ELR (cell line): ENCODE data around the gene CPB1.

Experiments used
- DNase-seq: peaks from one replicate; pipeline ENCODE4 v3.0.0-alpha.2; 2015; ENCODE audit warnings: low read depth

Gene CPB1

GRCh38 chr3:148829926-148830325 lies 2.3 kb downstream of the CPB1 start:
- no peak for DNase-seq

- DNase-seq: peak; percentile 32
These were observed 5.6 kb downstream of the CPB1 start for GRCh38 chr3:148833223-148833622.

GRCh38 chr3:148839805-148840204 lies 12.2 kb downstream of the CPB1 start:
- no peak for DNase-seq

DNA sequence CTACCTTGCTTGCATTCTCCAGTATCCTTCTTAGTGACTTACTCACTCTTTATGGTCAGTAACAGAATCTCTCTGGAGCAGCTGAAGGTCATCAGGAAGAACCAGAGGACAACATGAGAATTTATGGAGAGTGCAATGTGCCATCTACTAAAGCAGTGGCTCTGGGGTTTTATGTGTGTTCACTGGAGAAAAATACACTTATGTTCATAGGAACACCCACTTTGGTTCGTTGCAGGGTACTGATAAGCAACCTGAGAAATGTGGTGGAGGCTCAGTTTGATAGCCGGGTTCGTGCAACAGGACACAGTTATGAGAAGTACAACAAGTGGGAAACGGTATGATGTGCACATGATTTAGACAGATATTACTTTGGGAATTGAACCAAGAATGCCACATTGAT lies 12.8 kb downstream of the CPB1 start:
- no peak for DNase-seq

GRCh38 chr3:148845756-148846395 lies 18.3 kb downstream of the CPB1 start:
- no peak for DNase-seq

DNA sequence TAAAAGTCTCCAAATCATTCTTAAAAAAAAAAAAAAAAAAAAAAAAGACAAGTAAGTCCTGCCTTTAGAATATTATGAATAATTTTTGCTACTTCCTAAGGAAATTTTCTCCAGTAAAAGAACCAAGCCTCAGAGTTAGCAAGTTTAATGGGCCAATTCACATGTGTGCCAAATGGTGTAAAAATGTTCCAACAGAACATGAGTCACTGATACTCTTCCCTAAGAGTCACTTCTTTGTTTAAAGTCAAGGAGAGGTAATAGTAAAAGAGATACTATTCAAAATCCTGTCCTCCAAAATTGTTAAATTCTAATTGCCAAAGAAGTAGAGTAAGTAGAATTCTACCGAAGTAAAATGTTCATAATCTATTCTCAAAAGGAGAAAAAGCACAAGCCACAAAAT lies 19.7 kb downstream of the CPB1 start:
- DNase-seq: peak; percentile 24

- DNase-seq: no peak
These were observed 20.8 kb downstream of the CPB1 start for GRCh38 chr3:148848410-148848809.

DNA sequence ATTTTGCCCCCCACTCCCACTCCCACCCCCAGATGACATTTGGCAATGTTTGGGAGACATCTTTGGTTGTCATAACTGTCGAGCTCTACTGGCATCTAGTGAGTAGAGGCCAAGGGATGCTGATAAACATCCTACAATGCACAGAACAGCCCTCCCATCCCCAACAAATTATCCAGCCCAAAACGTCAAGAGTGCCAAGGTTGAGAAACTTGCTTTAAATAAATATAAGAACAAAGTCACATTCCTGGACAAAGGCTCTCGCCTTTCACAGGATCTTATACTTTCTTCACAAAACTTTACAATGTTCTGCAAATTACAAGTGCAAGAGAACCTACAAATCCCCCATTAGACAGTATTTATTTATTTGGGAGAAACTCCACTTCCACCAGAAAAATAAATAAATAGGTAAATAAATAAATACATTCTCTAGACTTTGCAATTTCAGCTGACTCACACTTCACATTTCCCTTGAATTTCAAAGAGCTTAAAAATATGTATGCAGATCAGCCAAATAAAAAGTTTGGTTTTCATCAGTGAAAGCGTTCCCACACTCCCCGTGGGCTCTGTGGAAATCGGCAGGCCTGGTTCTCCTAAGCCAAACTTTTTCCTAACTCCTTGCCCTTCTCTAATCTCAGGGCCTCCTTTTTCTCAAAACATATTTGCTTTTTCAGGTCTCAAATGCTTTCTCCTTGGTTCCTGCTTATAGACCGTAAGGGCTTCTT lies 24.8 kb downstream of the CPB1 start:
- no peak for DNase-seq

DNA sequence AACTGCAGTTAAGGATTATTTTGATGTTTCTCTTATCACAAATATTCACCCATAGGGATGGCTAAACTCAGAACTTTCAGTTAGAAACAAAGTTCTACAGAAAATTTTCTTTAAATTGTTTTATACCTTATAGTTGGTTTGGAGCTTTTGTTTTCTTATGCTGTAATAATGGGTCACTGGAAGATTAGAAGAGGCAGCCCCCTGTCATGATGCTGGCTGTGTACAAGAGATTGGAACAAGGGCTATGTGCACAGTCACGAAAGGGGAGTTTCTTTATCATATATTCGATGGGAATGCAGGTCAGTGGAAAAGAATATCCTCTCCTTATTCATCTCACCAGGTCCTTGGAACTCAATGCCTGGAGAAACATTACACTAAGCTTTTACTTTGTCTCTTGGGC lies 25.5 kb downstream of the CPB1 start:
- no peak for DNase-seq

- no peak for DNase-seq
These were observed 26.4 kb downstream of the CPB1 start for GRCh38 chr3:148854061-148854460.

GRCh38 chr3:148856384-148856783 lies 28.8 kb downstream of the CPB1 start:
- DNase-seq: no peak

- DNase-seq: no peak
These were observed 29.7 kb downstream of the CPB1 start for GRCh38 chr3:148857316-148857715.

GRCh38 chr3:148861277-148861869 lies 33.8 kb downstream of the CPB1 start:
- peak; percentile 66 for DNase-seq

DNA sequence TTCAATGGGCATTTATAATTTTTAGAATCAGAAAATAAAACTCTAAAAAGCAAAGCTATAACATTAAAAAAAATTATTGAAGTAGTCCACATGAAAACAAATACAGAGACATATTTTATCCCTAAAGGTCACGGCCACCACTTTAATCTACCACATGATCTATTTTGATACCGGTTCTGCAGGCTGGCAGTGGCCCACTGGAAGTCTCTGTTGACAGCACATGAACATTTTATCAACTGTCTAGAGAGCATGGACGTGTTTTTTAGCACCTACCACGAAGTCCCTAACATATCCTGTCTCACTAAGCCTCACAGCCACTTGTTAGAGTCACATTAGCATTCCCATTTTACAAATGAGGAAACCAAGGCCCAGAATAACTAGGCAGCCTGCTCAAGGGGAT lies 35.7 kb downstream of the CPB1 start:
- no peak for DNase-seq

DNA sequence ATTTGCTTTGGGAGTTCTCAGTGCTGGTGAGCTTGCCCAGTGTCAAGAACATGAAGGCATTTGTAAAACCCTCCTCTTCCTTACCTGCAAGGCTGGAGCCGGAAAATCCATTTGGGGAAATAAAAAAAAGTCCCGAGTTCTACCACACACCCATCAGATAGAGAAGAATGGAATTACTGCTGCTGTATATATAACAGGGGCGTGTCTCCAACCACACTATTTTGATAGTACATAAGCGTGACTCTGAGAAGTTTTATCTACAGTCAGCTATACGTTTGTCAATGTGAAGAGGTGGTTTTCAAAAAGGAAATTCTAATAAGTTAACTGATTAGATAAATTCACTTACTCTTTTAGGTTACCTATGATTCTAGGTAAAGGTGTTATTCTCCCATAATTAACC lies 36.2 kb downstream of the CPB1 start:
- DNase-seq: no peak

DNA sequence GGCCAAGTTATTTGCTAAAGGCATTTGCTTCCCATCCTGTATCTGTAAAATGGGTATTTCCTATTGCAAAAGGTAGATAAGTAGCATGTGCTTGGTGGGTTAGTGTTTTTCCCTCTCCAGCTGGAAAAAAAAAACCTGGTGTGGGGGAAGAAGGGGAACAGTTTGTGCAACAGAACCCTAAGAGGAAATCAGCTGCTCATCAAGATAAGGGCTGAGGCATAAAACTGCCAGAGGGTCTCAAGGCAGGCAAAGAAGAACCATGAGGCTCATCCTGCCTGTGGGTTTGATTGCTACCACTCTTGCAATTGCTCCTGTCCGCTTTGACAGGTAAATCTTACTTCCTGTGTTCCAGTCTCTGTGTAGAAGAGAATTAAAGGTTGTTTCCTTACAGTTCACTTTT lies 37.4 kb downstream of the CPB1 start, which contains the start of gene CPA3:
CPA3 (plus strand) TSS at position 248 of the 400 bp plus-strand sequence; CDS start at position 260, 12 bp downstream.
- no peak for DNase-seq

- peak; percentile 88 for DNase-seq
These were observed 38.6 kb downstream of the CPB1 start for GRCh38 chr3:148866261-148866660.

GRCh38 chr3:148873270-148873927 lies 45.8 kb downstream of the CPB1 start:
- no peak for DNase-seq

DNA sequence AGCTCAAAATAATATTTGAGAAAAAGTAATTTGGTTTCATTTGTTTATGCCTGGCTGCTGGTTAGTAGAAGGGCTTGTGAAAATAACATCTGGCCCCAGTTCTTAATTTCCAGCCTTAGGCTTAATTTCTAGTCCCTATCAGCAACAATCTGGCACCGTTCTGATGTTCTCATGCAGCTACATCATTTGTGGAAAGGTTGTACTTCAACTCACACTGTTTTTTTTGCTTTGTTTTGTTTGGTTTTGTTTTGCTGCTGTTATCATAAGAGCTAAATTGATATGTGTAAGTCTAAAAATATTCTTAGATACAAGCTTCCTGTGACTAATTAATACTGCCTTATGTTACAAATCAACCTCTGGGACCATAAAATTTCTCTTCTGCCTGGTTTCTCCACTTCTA lies 46.4 kb downstream of the CPB1 start:
- DNase-seq: peak; percentile 24

- DNase-seq: no peak
These were observed 50.5 kb downstream of the CPB1 start for GRCh38 chr3:148878095-148878494.

- DNase-seq: no peak
These were observed 51.6 kb downstream of the CPB1 start for GRCh38 chr3:148879256-148879655.

- peak; percentile 51 for DNase-seq
These were observed 53.1 kb downstream of the CPB1 start for GRCh38 chr3:148880681-148881080.

DNA sequence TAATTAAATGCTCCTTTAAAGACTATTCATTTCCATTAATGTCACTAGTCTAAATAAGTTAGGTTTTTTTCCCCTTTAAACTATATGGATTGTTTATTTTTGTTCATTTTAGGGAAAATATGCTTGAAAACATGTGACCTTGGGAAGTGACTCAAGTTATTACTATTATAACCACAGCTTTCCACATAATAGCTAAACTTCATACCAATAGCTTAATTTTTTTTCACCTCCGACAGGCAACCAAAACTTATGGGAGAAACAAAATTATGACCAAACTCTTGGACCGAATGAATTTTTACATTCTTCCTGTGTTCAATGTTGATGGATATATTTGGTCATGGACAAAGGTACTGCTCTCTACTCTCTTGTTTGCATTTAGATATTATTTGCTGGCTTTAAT lies 53.7 kb downstream of the CPB1 start:
- DNase-seq: peak; percentile 70
